ENCODE data around the gene CLK2. TPM values are rescaled to one million over a fixed set of nuclear protein-coding genes. Genes with fewer than 3 reads are reported as not detected.
"Not testable (repeated sequence)": the region's sequence is repeated elsewhere in the genome, so short reads cannot be mapped to it uniquely, and the experiment has no call there.

The CLK2 gene
- total RNA-seq, 1 donor from 2014 or later: 106 TPM

DNA sequence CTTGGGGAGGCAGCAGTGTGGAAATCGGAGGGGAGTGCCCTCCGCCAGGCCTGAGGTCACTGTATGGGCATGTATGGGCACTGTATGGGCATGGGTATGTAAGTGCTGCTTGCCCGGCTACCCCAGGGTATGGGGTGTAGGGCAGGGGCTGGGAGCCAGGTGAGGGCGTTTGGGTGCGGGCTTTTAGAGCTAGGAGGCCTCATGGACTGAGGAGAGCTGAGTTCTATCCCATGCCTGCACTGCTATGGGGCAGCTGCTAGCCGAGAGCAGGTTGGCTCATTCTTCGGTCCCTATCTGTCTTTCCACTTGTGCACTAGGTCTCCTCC, 22.6 kb upstream of the CLK2 start:
- no peak overlapping the region for H3K27ac Mint-ChIP-seq
- no peak for DNase-seq (ENCODE audit: low spot score, unreplicated experiment)
- H3K9me3 Mint-ChIP-seq (ENCODE audit: low read depth): no peaks in the 10 kb centered on the region
- H3K4me3 Mint-ChIP-seq (ENCODE audit: low read depth): no peak overlapping the region
- no peaks in the 10 kb centered on the region for H3K4me1 Mint-ChIP-seq (ENCODE audit: low read depth)
- no peaks in the 10 kb centered on the region for H3K36me3 Mint-ChIP-seq (ENCODE audit: insufficient read depth)
- TF ChIP-seq, protein P1, sequence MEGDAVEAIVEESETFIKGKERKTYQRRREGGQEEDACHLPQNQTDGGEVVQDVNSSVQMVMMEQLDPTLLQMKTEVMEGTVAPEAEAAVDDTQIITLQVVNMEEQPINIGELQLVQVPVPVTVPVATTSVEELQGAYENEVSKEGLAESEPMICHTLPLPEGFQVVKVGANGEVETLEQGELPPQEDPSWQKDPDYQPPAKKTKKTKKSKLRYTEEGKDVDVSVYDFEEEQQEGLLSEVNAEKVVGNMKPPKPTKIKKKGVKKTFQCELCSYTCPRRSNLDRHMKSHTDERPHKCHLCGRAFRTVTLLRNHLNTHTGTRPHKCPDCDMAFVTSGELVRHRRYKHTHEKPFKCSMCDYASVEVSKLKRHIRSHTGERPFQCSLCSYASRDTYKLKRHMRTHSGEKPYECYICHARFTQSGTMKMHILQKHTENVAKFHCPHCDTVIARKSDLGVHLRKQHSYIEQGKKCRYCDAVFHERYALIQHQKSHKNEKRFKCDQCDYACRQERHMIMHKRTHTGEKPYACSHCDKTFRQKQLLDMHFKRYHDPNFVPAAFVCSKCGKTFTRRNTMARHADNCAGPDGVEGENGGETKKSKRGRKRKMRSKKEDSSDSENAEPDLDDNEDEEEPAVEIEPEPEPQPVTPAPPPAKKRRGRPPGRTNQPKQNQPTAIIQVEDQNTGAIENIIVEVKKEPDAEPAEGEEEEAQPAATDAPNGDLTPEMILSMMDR (IDR thresholded peaks at IDR 0.05; ENCODE audit: unreplicated experiment): no peak
- H3K27me3 Mint-ChIP-seq: peaks cover 27% of the 10 kb centered on the region

DNA sequence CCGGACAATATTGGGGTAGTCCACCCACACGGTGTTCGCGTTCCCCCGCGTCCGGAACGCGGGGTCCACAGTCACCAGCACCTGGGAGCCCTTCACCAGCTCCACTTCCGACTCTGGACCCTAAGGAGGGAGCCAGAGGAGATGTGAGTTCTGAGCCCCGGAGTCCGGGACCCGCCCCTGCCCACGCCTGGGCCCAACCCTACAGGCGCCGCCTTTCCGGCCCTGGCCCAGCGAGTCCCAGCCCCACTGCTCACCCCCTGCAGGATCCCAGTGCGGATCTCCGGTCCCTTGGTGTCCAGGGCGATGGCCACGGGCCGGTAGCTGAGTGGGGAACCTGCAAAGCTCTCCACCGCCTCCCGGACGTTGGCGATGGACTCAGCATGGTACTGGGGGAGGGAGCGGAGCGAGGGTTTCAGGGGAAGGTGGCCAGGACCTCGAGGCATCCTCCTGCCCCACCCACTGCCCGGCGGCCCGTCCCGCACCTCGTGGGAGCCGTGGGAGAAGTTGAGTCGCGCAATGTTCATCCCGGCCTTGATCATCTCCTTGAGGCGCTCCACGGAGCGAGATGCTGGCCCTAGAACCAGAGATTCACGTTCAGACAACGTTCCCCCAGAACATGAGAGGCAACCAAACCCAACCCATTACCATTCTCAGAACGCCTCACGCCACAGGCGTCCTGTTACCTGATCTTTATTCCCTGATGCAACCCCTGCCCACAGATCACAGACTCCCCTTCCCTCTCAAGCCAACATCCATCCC, 22.1 kb upstream of the CLK2 start:
- DNase-seq (ENCODE audit: low spot score, unreplicated experiment): no peak
- Mint-ChIP-seq H3K4me3 (ENCODE audit: low read depth) (no peak overlapping the region), H3K27me3 (peaks cover 27% of the 10 kb centered on the region)

DNA sequence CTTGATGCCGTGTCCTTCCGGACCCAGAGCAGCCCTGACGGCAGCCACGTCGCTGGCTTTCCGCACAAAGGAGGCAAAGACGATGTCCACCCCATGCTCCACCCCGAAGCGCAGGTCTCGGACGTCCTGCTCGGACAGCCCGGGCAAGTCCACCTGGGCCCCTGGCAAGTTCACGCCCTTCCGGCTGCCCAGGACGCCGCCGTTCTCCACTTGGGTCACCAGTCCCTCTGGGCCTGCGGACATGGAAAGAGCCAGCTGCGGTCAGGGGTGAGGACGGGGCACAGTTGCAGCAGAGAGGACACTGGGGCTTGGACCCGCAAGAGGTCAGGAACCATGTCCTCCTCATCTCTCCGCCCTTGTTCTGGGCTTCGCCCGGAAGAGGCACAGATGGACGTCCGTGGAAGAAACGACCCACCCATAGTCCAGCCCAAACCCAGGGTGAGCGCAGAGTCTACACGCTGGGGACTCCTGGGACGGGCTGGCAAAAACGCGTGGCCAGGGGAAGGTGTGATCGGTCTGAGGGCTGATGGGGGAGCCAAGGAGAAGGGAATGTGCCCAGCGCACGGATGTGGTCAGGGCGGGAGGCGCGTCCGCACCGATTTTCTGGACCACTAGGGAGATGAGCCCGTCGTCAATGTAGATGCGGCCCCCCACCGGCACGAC, 21.3 kb upstream of the CLK2 start:
- Mint-ChIP-seq H3K4me1 (ENCODE audit: low read depth) (no peaks in the 10 kb centered on the region), H3K4me3 (ENCODE audit: low read depth) (no peak overlapping the region), H3K27ac (no peak overlapping the region), H3K36me3 (ENCODE audit: insufficient read depth) (no peaks in the 10 kb centered on the region), H3K9me3 (ENCODE audit: low read depth) (no peaks in the 10 kb centered on the region), H3K27me3 (peaks cover 27% of the 10 kb centered on the region)
- TF ChIP-seq, protein P1 (IDR thresholded peaks at IDR 0.05; ENCODE audit: unreplicated experiment): no peak
- no peak for DNase-seq (ENCODE audit: low spot score, unreplicated experiment)

More for the DNA sequence above, 22.1 kb upstream of the CLK2 start:
- Mint-ChIP-seq H3K36me3 (ENCODE audit: insufficient read depth) (no peaks in the 10 kb centered on the region), H3K9me3 (ENCODE audit: low read depth) (no peaks in the 10 kb centered on the region), H3K4me1 (ENCODE audit: low read depth) (no peaks in the 10 kb centered on the region), H3K27ac (no peak overlapping the region)
- TF ChIP-seq, protein P1 (IDR thresholded peaks at IDR 0.05; ENCODE audit: unreplicated experiment): no peak

DNA sequence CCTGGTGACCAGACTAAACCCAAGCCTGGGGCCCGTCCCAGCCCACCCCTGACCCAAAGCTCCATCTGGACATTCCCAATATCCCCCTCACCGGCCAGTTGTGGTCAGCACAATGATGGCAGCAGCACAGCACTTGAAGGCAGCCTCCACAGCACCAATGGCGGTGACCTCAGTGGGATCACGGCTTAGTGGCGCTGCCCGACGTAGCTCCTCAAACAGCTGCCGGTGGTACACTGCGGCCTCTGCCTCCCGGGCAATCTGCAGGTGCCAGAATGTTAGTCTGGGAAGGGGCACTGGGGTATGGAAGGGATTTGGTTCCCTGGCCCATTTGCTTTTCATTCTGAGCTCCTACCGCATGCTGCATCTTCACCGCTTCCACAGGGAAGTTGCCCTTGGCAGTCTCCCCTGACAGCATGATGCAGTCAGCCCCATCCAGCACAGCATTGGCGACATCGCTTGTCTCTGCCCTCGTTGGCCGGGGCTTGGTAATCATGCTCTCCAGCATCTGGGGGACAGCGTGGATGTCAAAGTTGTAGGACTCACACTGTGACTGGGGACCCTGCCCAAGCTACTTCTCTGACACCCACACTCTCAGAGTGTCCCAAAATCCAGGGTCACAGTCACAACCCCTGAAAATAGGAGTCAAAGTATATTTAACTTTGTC, 19.9 kb upstream of the CLK2 start:
- peaks cover 27% of the 10 kb centered on the region for H3K27me3 Mint-ChIP-seq
- H3K4me3 Mint-ChIP-seq (ENCODE audit: low read depth): no peak overlapping the region
- no peak for DNase-seq (ENCODE audit: low spot score, unreplicated experiment)
- no peak overlapping the region for H3K27ac Mint-ChIP-seq
- no peaks in the 10 kb centered on the region for H3K9me3 Mint-ChIP-seq (ENCODE audit: low read depth)
- no peaks in the 10 kb centered on the region for H3K36me3 Mint-ChIP-seq (ENCODE audit: insufficient read depth)
- no peaks in the 10 kb centered on the region for H3K4me1 Mint-ChIP-seq (ENCODE audit: low read depth)
- TF ChIP-seq, protein P1 (IDR thresholded peaks at IDR 0.05; ENCODE audit: unreplicated experiment): no peak

DNA sequence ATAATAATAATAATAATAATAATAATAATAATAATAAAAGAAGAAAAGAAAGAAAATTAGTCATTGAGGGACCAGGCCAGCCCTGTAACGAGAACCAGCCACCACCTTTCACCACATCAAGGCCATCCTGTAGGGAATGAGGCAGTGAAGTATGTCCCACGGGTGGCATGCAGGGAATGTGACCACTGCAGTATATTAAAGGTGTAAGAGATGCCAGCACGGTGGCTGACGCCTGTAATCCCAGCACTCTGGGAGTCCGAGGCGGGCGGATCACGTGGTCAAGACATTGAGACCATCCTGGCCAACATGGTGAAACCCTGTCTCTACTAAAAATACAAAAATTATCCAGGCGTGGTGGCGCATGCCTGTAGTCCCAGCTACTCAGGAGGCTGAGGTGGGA, 17.7 kb upstream of the CLK2 start:
- not testable (repeated sequence) for H3K4me1 Mint-ChIP-seq (ENCODE audit: low read depth); H3K4me3 Mint-ChIP-seq (ENCODE audit: low read depth); H3K36me3 Mint-ChIP-seq (ENCODE audit: insufficient read depth); H3K27ac Mint-ChIP-seq; DNase-seq (ENCODE audit: low spot score, unreplicated experiment); H3K9me3 Mint-ChIP-seq (ENCODE audit: low read depth)
- H3K27me3 Mint-ChIP-seq: peaks cover 14% of the 10 kb centered on the region
